Calu3 (cell line): ENCODE measurements around the gene DCC. TPM values are rescaled to one million over a fixed set of nuclear protein-coding genes. Genes with fewer than 3 reads are reported as not detected.

ENCODE experiments used
- BruUV-seq: library from RNA; stranded (reverse); fragments of 400-500 nt; replicated peaks from 2 replicates; lab custom pipeline; 2021; lab: Mats Ljungman, UMichigan
- CTCF ChIA-PET: fragments of 300-600 bp; sonication (Branson Sonifier 250); formaldehyde crosslinking; loops from one replicate; lab custom pipeline; 2022; ENCODE audit warnings: antibody characterized with exemption; lab: Charles Lee
- DNase-seq: peaks from one replicate; pipeline ENCODE4 v3.0.0; 2022
- H3K27ac Mint-ChIP-seq: one replicate; pipeline ENCODE4 v1.8.0; 2022; ENCODE audit warnings: mixed read lengths; ENCODE audit not compliant: unreplicated experiment
- H3K27me3 Mint-ChIP-seq: one replicate; pipeline ENCODE4 v1.8.0; 2022; ENCODE audit warnings: mixed read lengths; ENCODE audit not compliant: unreplicated experiment
- H3K36me3 Mint-ChIP-seq: one replicate; pipeline ENCODE4 v1.8.0; 2022; ENCODE audit warnings: mild to moderate bottlenecking, moderate library complexity, mixed read lengths; ENCODE audit not compliant: insufficient read depth, unreplicated experiment
- H3K4me1 Mint-ChIP-seq: one replicate; pipeline ENCODE4 v1.8.0; 2022; ENCODE audit warnings: mild to moderate bottlenecking, low read depth, mixed read lengths; ENCODE audit not compliant: unreplicated experiment
- H3K4me3 Mint-ChIP-seq: one replicate; pipeline ENCODE4 v1.8.0; 2022; ENCODE audit warnings: mild to moderate bottlenecking, low read depth, moderate library complexity, mixed read lengths; ENCODE audit not compliant: unreplicated experiment
- H3K9me3 Mint-ChIP-seq: one replicate; pipeline ENCODE4 v1.8.0; 2022; ENCODE audit warnings: low read depth, mixed read lengths; ENCODE audit not compliant: unreplicated experiment
- CTCF ChIP-seq: fragments of 200-600 bp; IDR thresholded peaks from one replicate; pipeline ENCODE4 v1.8.0; 2022; ENCODE audit warnings: antibody characterized with exemption; ENCODE audit not compliant: unreplicated experiment
- intact Hi-C: fragments of 100-400 bp; cut with micrococcal nuclease; formaldehyde crosslinking; loops from one replicate; pipeline ENCODE4 v1.10.0; 2022; ENCODE audit not compliant: unreplicated experiment
- total RNA-seq: library from RNA; stranded (reverse); gene quantifications from 2 replicates; pipeline ENCODE4 v1.2.3, GENCODE V29; 2022

The DCC gene
- total RNA-seq, 1 experiment from 2014 or later, result not detected

DNA sequence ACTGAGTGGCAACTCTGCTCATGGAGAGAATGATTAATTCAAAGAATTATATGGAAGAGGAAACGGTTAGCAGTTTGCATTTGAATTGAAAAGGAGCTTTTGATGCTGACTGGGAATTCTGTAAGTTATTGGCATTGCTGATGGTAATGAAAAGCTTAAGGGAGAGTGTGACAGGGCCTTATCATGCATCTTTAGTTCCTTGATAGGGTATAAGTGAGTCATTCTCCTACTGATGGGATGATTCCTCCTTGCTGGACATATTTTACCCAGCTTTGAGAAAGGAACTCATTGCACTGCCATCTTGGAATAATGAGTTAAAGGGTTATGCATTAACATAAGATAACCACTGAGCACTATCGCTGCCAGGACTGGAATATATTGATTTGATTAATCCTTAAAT, 740.7 kb downstream of the DCC start:
- no peak overlapping the region for H3K27ac Mint-ChIP-seq
- no TSS peak for BruUV-seq
- H3K4me3 Mint-ChIP-seq, result no peak overlapping the region
- TF ChIP-seq CTCF, result no peak
- no peaks in the 10 kb centered on the region for H3K4me1 Mint-ChIP-seq
- no peak for DNase-seq
- intact Hi-C loops, result no loop called here
- CTCF ChIA-PET, result no interaction called here
- H3K9me3 Mint-ChIP-seq, result peaks cover 13% of the 10 kb centered on the region
- no peaks in the 10 kb centered on the region for H3K36me3 Mint-ChIP-seq
- no peaks in the 10 kb centered on the region for H3K27me3 Mint-ChIP-seq

DNA sequence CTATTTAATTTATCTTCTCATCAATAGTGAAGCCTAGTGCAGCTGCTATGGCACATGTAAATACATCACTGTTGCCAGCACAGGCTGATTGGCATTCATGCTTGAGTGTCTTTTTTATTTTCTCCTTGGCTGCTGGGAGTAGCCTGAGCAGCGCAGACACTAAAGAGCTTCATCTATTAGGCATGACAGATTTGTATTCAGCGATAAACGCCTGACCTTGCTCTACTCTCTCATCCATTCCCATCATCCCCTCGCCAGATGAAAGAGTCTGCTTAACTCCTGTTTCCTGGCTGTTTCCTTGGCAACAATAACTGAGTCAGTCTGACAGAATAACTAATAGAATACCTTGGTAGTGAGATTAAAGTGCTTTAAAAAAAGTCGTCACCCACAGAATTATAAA, 753.6 kb downstream of the DCC start:
- H3K27me3 Mint-ChIP-seq, result no peaks in the 10 kb centered on the region
- BruUV-seq, result no TSS peak
- no peaks in the 10 kb centered on the region for H3K4me1 Mint-ChIP-seq
- CTCF ChIA-PET, result no interaction called here
- intact Hi-C loops, result no loop called here
- TF ChIP-seq CTCF, result no peak
- H3K4me3 Mint-ChIP-seq, result no peak overlapping the region
- no peaks in the 10 kb centered on the region for H3K36me3 Mint-ChIP-seq
- no peak for DNase-seq
- H3K27ac Mint-ChIP-seq, result no peak overlapping the region
- H3K9me3 Mint-ChIP-seq, result no peaks in the 10 kb centered on the region

DNA sequence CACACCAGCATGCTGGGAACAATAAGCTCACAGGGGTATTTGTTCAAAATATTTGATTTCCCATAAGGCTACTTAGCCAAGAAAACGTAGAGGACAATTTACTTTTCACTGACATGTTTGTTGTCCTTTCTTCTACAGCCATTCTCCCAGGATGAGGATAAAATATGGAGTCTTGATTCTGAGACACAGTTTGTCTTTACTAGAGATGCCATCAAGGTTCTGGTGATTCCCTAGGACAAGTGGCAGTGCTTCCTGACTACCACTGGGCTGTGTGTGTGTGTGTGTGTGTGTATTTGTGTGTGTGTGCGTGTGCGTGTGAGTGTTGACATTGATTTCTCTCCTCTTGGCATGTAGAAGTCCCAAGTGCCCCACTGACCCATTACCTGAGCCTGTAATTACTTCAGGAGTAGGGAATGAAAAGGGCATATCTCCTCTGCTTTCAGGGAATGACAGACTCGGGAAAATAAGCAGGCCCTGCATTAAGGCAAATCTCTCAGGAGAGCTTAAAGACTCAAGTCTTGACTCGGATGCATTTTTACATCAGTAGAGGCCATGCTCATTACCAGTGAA, 761.6 kb downstream of the DCC start:
- intact Hi-C loops, result no loop called here
- no peak for DNase-seq
- CTCF ChIA-PET, result no interaction called here
- Mint-ChIP-seq H3K27ac (no peak overlapping the region), H3K9me3 (peaks cover 8% of the 10 kb centered on the region), H3K4me3 (no peak overlapping the region), H3K27me3 (no peaks in the 10 kb centered on the region), H3K4me1 (no peaks in the 10 kb centered on the region), H3K36me3 (no peaks in the 10 kb centered on the region)
- TF ChIP-seq CTCF, result no peak
- BruUV-seq, result no TSS peak

DNA sequence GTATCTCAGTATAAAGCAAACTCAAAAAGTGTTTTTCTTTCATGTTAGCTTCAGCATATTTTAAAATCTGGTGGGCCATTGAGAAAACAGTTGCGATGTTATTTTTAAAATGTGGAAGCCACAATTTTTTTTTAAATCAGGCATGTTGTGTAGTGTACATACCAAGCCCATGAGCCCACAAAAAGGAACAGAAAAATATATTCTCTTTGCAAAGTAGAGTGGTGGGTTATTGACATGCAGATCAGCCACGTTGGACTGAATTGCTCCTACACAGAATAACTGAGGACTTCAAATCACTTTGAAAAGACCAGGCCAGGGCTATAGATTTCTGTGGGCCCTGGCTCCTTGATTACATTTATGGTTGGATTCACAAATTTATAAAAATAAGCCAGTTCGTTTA, 774.4 kb downstream of the DCC start:
- CTCF ChIA-PET, result no interaction called here
- Mint-ChIP-seq H3K27me3 (no peaks in the 10 kb centered on the region), H3K9me3 (peaks cover 6% of the 10 kb centered on the region), H3K36me3 (no peaks in the 10 kb centered on the region), H3K4me3 (no peak overlapping the region), H3K4me1 (no peaks in the 10 kb centered on the region), H3K27ac (no peak overlapping the region)
- DNase-seq, result no peak
- no TSS peak for BruUV-seq
- no peak for TF ChIP-seq CTCF
- intact Hi-C loops, result no loop called here
